NCI-H524 treated with DMSO at 0.1 percent for 48 hours (cell line): ENCODE measurements around the gene SPATA16.
"Not testable (repeated sequence)": the region's sequence is repeated elsewhere in the genome, so short reads cannot be mapped to it uniquely, and the experiment has no call there.

ENCODE experiments used
- DNase-seq: peaks from one replicate; lab custom pipeline; 2025; lab: John Stamatoyannopoulos, UW

Gene SPATA16

GRCh38 chr3:172876297-172876696, 264.7 kb downstream of the SPATA16 start:
- no peak for DNase-seq

GRCh38 chr3:172875039-172875438, 266.0 kb downstream of the SPATA16 start:
- no peak for DNase-seq

GRCh38 chr3:172869784-172870518, 271.1 kb downstream of the SPATA16 start:
- DNase-seq = no peak

GRCh38 chr3:172869368-172869771, 271.7 kb downstream of the SPATA16 start:
- no peak for DNase-seq

- peak; percentile 93 for DNase-seq
Observed at GRCh38 chr3:172868582-172869200, 272.3 kb downstream of the SPATA16 start.

- DNase-seq = not testable (repeated sequence)
Observed at GRCh38 chr3:172866726-172867350, 274.2 kb downstream of the SPATA16 start.

GRCh38 chr3:172859041-172859440, 282.0 kb downstream of the SPATA16 start:
- no peak for DNase-seq

- DNase-seq = no peak
Observed at GRCh38 chr3:172856795-172857742, 284.0 kb downstream of the SPATA16 start.

GRCh38 chr3:172855037-172855436, 286.0 kb downstream of the SPATA16 start:
- DNase-seq = no peak

GRCh38 chr3:172853921-172854666, 286.9 kb downstream of the SPATA16 start:
- no peak for DNase-seq

GRCh38 chr3:172853005-172853404, 288.0 kb downstream of the SPATA16 start:
- DNase-seq = no peak

- DNase-seq = no peak
Observed at GRCh38 chr3:172848910-172849309, 292.1 kb downstream of the SPATA16 start.

- DNase-seq = no peak
Observed at GRCh38 chr3:172847292-172847691, 293.7 kb downstream of the SPATA16 start.

GRCh38 chr3:172846706-172847105, 294.3 kb downstream of the SPATA16 start:
- no peak for DNase-seq

GRCh38 chr3:172846103-172846561, 294.9 kb downstream of the SPATA16 start:
- no peak for DNase-seq

GRCh38 chr3:172844428-172844827, 296.6 kb downstream of the SPATA16 start:
- DNase-seq = no peak

GRCh38 chr3:172840913-172841312, 300.1 kb downstream of the SPATA16 start:
- DNase-seq = no peak

GRCh38 chr3:172840463-172840862, 300.6 kb downstream of the SPATA16 start:
- no peak for DNase-seq

- DNase-seq = no peak
Observed at GRCh38 chr3:172839679-172840078, 301.4 kb downstream of the SPATA16 start.
